ENCODE results near the gene SIGLEC7.

The SIGLEC7 gene

DNA sequence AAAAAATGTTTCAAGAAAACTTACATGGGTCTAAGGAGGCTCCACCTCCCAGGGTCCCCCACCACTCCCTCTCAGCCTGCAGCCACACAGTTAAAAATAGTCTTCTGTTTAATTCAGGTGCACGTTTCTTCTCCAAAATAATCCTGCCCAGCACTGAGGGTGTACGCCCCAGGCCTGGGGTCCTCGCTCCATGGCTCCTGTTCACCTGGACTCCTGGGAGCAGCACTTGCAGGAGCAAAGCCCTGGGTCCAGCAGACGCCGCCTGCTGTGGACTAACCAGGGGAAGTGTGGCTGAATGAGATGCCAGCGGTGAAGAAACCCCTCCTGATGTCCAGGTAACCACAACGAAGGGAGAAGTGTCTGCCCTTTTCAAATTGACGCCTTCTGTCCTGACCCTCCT is 41.5 kb downstream of the SIGLEC7 start:
- no peak for TF ChIP-seq CTCF (IDR thresholded peaks at IDR 0.05; ENCODE audit: low read depth, low read length)
- no peak for DNase-seq (ENCODE audit: extremely low read depth, low read depth)

DNA sequence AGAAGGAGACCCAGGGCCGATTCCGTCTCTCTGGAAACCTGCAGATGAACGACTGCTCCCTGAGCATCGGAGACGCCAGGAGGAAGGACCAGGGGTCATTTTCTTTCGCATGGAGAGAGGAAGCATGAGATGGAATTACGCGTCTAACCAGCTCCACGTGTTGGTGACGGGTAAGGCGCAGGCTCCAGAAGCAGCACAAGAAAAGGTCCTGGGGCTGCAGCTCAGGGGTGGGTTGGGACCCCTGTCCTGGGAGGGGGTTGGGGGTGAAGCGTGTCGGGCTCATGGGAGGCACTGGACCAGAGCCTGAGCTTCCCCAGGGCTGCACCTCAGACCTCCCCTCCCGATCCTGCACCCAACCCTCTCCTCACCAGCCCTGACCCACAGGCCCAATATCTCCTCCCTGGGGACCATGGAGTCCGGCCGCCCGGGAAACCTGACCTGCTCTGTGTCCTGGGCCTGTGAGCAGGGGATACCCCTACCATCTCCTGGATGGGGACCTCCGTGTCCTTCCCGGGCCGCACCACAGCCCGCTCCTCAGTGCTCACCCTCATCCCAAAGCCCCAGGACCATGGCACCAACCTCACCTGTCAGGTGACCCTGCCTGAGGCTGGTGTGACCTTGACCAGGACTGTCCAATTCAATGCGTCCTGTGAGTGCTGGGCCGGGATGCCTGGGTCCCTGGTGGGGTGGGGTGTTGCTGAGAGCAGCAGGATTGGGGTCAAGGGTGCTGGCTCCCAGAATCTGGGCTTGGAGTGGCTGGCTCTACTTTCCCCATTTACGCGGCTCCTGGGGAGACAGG is 43.2 kb downstream of the SIGLEC7 start:
- no peak for DNase-seq (ENCODE audit: extremely low read depth, low read depth)

GRCh38 chr19:51185868-51186215 is 43.7 kb downstream of the SIGLEC7 start:
- no peak for DNase-seq (ENCODE audit: extremely low read depth, low read depth)
- TF ChIP-seq CTCF (IDR thresholded peaks at IDR 0.05; ENCODE audit: low read depth, low read length) = no peak

More for the DNA sequence above, 43.2 kb downstream of the SIGLEC7 start:
- TF ChIP-seq CTCF (IDR thresholded peaks at IDR 0.05; ENCODE audit: low read depth, low read length) = no peak

GRCh38 chr19:51186323-51186722 is 44.2 kb downstream of the SIGLEC7 start:
- no peak for DNase-seq (ENCODE audit: extremely low read depth, low read depth)
- TF ChIP-seq CTCF (IDR thresholded peaks at IDR 0.05; ENCODE audit: low read depth, low read length) = no peak

GRCh38 chr19:51187395-51188226 is 45.5 kb downstream of the SIGLEC7 start:
- no peak for TF ChIP-seq CTCF (IDR thresholded peaks at IDR 0.05; ENCODE audit: low read depth, low read length)
- DNase-seq (ENCODE audit: extremely low read depth, low read depth) = no peak

- DNase-seq (ENCODE audit: extremely low read depth, low read depth) = no peak
- no peak for TF ChIP-seq CTCF (IDR thresholded peaks at IDR 0.05; ENCODE audit: low read depth, low read length)
These were observed 46.1 kb downstream of the SIGLEC7 start for GRCh38 chr19:51188227-51188559.

- no peak for TF ChIP-seq CTCF (IDR thresholded peaks at IDR 0.05; ENCODE audit: low read depth, low read length)
These were observed 50.6 kb downstream of the SIGLEC7 start for GRCh38 chr19:51192689-51193088.

More at GRCh38 chr19:51192689-51193088, 50.6 kb downstream of the SIGLEC7 start:
- no peak for DNase-seq (ENCODE audit: extremely low read depth, low read depth)
